H9 (cell line): Measurements from ENCODE around the gene WIZ. TPM values are rescaled to one million over a fixed set of nuclear protein-coding genes. Genes with fewer than 3 reads are reported as not detected.

Experiments used
- DNase-seq: peaks from one replicate; pipeline ENCODE4 v3.0.0-alpha.2; 2017
- H2AFZ ChIP-seq: one replicate; pipeline ENCODE4 v1.6.1; 2013; ENCODE audit warnings: mild to moderate bottlenecking, low read length, control low read depth, moderate library complexity
- H2AK5ac ChIP-seq: 2 replicates; pipeline ENCODE4 v1.6.1; 2013; ENCODE audit warnings: low read length, control low read depth, mixed read lengths; ENCODE audit not compliant: insufficient read length
- H2BK120ac ChIP-seq: one replicate; pipeline ENCODE4 v1.6.1; 2013; ENCODE audit warnings: low read depth, mild to moderate bottlenecking, low read length, control low read depth, inconsistent platforms; ENCODE audit not compliant: poor library complexity, severe bottlenecking
- H2BK12ac ChIP-seq: 2 replicates; pipeline ENCODE4 v1.6.1; 2013; ENCODE audit warnings: low read length, control low read depth, mixed read lengths, low read depth; ENCODE audit not compliant: insufficient read length
- H2BK15ac ChIP-seq: 2 replicates; pipeline ENCODE4 v1.6.1; 2013; ENCODE audit warnings: low read depth, low read length, control low read depth
- H2BK20ac ChIP-seq: one replicate; pipeline ENCODE4 v1.6.1; 2013; ENCODE audit warnings: low read depth, mild to moderate bottlenecking, low read length, control low read depth, inconsistent platforms; ENCODE audit not compliant: poor library complexity, severe bottlenecking
- H2BK5ac ChIP-seq: 2 replicates; pipeline ENCODE4 v1.6.1; 2013; ENCODE audit warnings: low read length, control low read depth, mixed read lengths; ENCODE audit not compliant: insufficient read length
- H3K14ac ChIP-seq: 2 replicates; pipeline ENCODE4 v1.6.1; 2013; ENCODE audit warnings: low read length, control low read depth; ENCODE audit not compliant: insufficient read depth
- H3K18ac ChIP-seq: 2 replicates; pipeline ENCODE4 v1.6.1; 2013; ENCODE audit warnings: low read depth, mild to moderate bottlenecking, mixed read lengths, low read length, control low read depth; ENCODE audit not compliant: insufficient read length
- H3K23ac ChIP-seq: 2 replicates; pipeline ENCODE4 v1.6.1; 2013; ENCODE audit warnings: low read length, control low read depth, mixed read lengths, low read depth; ENCODE audit not compliant: insufficient read length
- H3K23me2 ChIP-seq: 2 replicates; pipeline ENCODE4 v1.6.1; 2013; ENCODE audit warnings: low read depth, mild to moderate bottlenecking, mixed read lengths, low read length, control low read depth; ENCODE audit not compliant: insufficient read length, poor library complexity, severe bottlenecking
- H3K27ac ChIP-seq: 2 replicates; pipeline ENCODE4 v1.5.1; 2013; ENCODE audit warnings: low read length, control low read depth, mixed read lengths, low read depth; ENCODE audit not compliant: insufficient read length
- H3K27me3 ChIP-seq: 2 replicates; pipeline ENCODE4 v1.6.1; 2013; ENCODE audit warnings: low read length, control low read depth, inconsistent platforms; ENCODE audit not compliant: insufficient read depth
- H3K4ac ChIP-seq: 2 replicates; pipeline ENCODE4 v1.6.1; 2013; ENCODE audit warnings: low read depth, mild to moderate bottlenecking, control low read depth, inconsistent platforms, low read length, moderate library complexity
- H3K4me1 ChIP-seq: 2 replicates; pipeline ENCODE4 v1.6.1; 2013; ENCODE audit warnings: low read length, control low read depth, inconsistent platforms; ENCODE audit not compliant: insufficient read depth
- H3K4me2 ChIP-seq: 2 replicates; pipeline ENCODE4 v1.6.1; 2013; ENCODE audit warnings: low read length, control low read depth, mixed read lengths; ENCODE audit not compliant: insufficient read length, insufficient read depth
- H3K56ac ChIP-seq: 2 replicates; pipeline ENCODE4 v1.6.1; 2013; ENCODE audit warnings: low read depth, mild to moderate bottlenecking, mixed read lengths, low read length, control low read depth; ENCODE audit not compliant: insufficient read length
- H3K79me1 ChIP-seq: 2 replicates; pipeline ENCODE4 v1.6.1; 2013; ENCODE audit warnings: low read depth, mild to moderate bottlenecking, moderate library complexity, low read length, control low read depth, inconsistent platforms; ENCODE audit not compliant: insufficient read depth, poor library complexity, severe bottlenecking
- H3K79me2 ChIP-seq: 2 replicates; pipeline ENCODE4 v1.6.1; 2013; ENCODE audit warnings: low read length, control low read depth, inconsistent platforms; ENCODE audit not compliant: insufficient read depth
- H3K9ac ChIP-seq: 2 replicates; pipeline ENCODE4 v1.6.1; 2013; ENCODE audit warnings: low read length, control low read depth, mixed read lengths; ENCODE audit not compliant: insufficient read length; ENCODE audit errors: extremely low read depth
- H3K9me3 ChIP-seq: one replicate; pipeline ENCODE4 v1.6.1; 2013; ENCODE audit warnings: low read depth, low read length, inconsistent platforms; ENCODE audit not compliant: control insufficient read depth
- H3T11ph ChIP-seq: one replicate; pipeline ENCODE4 v1.6.1; 2013; ENCODE audit warnings: mild to moderate bottlenecking, low read length, control low read depth, inconsistent platforms
- H4K20me1 ChIP-seq: one replicate; pipeline ENCODE4 v1.6.1; 2013; ENCODE audit not compliant: control insufficient read depth, insufficient read length, insufficient read depth
- H4K5ac ChIP-seq: 2 replicates; pipeline ENCODE4 v1.6.1; 2013; ENCODE audit warnings: low read depth, mild to moderate bottlenecking, mixed read lengths, low read length, control low read depth; ENCODE audit not compliant: insufficient read length
- H4K8ac ChIP-seq: replicated peaks from 2 replicates; pipeline ENCODE4 v1.6.1; 2013; ENCODE audit warnings: low read length, control low read depth, mixed read lengths, low read depth; ENCODE audit not compliant: insufficient read length
- H4K91ac ChIP-seq: 2 replicates; pipeline ENCODE4 v1.6.1; 2013; ENCODE audit warnings: low read depth, mild to moderate bottlenecking, moderate library complexity, mixed read lengths, low read length, control low read depth; ENCODE audit not compliant: insufficient read length
- H3K27ac Mint-ChIP-seq, 3 experiments: 2 replicates in 2 of 3; 3 replicates in 1 of 3; pipeline ENCODE4 v1.8.0; 2020 to 2021; ENCODE audit warnings: mixed read lengths in 3 of 3, mild to moderate bottlenecking in 1 of 3, moderate library complexity in 1 of 3
- H3K27me3 Mint-ChIP-seq: 2 replicates; pipeline ENCODE4 v1.8.0; 2021; ENCODE audit warnings: low read depth, mild to moderate bottlenecking, moderate library complexity, mixed read lengths
- H3K36me3 Mint-ChIP-seq, 3 experiments: 2 replicates in 2 of 3; 3 replicates in 1 of 3; pipeline ENCODE4 v1.8.0; 2020 to 2021; ENCODE audit warnings: low read depth in 3 of 3, mixed read lengths in 3 of 3; ENCODE audit not compliant: insufficient read depth in 1 of 3
- H3K4me1 Mint-ChIP-seq, 2 experiments: 2 replicates each; pipeline ENCODE4 v1.8.0; 2020; ENCODE audit warnings: mixed read lengths in 2 of 2
- H3K4me3 Mint-ChIP-seq, 2 experiments: 2 replicates in 1 of 2; 3 replicates in 1 of 2; pipeline ENCODE4 v1.8.0; 2020 to 2021; ENCODE audit warnings: mild to moderate bottlenecking in 2 of 2, mixed read lengths in 2 of 2, moderate library complexity in 1 of 2
- H3K9me3 Mint-ChIP-seq, 2 experiments: 2 replicates in 1 of 2; 3 replicates in 1 of 2; pipeline ENCODE4 v1.8.0; 2020; ENCODE audit warnings: mild to moderate bottlenecking in 2 of 2, mixed read lengths in 2 of 2, moderate library complexity in 1 of 2
- WGBS: extraction: QIAGEN DNeasy Blood & Tissue Kit; methylation state at CpG from one replicate; pipeline ENCODE4 v1.1.7; 2013; ENCODE audit warnings: missing lambda C conversion rate, low lambda C conversion rate, mixed read lengths; ENCODE audit not compliant: insufficient read length; ENCODE audit errors: extremely low coverage; 5-methylcytosine and 5-hydroxymethylcytosine counted together
- total RNA-seq: library from RNA; stranded (reverse); gene quantifications from 2 replicates; pipeline ENCODE4 v1.2.1, GENCODE V29; 2021
- TF ChIP-seq, protein P1 (sequence below): fragments of 200-600 bp; sonication (generic); conservative IDR thresholded peaks from 3 replicates; pipeline ENCODE4 v1.8.0; 2021; ENCODE audit warnings: antibody characterized with exemption, mild to moderate bottlenecking

WIZ gene
- total RNA-seq, 1 experiment from 2014 or later, result 33.3 TPM

DNA sequence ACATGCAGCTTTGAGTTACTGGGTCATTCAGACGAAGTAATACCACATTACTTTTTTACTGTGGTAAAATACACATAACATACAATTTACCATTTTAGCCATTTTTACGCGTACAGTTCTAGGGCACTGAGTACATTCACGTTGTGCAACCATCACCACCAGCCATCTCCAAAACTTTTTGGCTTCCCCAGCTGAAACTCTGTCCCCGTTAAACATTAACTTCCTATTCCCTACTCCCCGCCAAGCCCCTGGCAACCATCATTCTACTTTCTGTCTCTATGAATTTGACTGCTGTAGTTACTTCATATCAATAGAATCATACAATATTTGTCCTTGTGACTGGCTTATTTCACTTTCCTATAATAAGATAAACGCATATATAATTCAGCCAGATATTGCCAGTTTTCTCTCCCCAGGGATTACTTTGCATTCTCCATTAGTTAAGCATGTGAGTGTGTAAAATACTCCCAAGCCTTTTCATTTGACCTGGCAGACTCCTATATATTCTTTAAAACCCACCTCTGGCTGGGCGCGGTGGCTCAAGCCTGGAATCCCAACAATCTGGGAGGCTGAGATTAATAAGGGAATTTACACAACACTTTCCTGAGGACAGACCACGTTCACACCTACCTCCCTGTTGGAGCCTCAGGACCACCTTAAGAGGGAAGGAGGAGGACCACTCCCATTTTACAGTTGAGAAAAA lies 48.6 kb upstream of the WIZ start:
- no peak overlapping the region for H4K5ac ChIP-seq
- Mint-ChIP-seq H3K4me1 (no peaks in the 10 kb centered on the region), H3K36me3 (peaks cover 0 to 31% (median 5%) of the 10 kb centered on the region in 3 experiments; a peak in 4 of 7 replicates), H3K9me3 (peaks cover 40 to 78% of the 10 kb centered on the region in 2 experiments), H3K4me3 (no peak overlapping the region), H3K27me3 (peaks cover 1% of the 10 kb centered on the region), H3K27ac (no peak overlapping the region)
- H4K91ac ChIP-seq, result no peak overlapping the region
- H3K4me1 ChIP-seq, result no peaks in the 10 kb centered on the region
- no peak overlapping the region for H3K4ac ChIP-seq
- H3K79me1 ChIP-seq, result no peaks in the 10 kb centered on the region
- H2BK120ac ChIP-seq, result no peak overlapping the region
- no peak overlapping the region for H3K4me2 ChIP-seq
- no peak overlapping the region for H2BK20ac ChIP-seq
- no peak overlapping the region for H2BK15ac ChIP-seq
- no peak overlapping the region for H3K18ac ChIP-seq
- no peaks in the 10 kb centered on the region for H3K79me2 ChIP-seq
- no peak overlapping the region for H3K14ac ChIP-seq
- peaks cover 48% of the 10 kb centered on the region for H3K9me3 ChIP-seq
- H3K23ac ChIP-seq, result no peak overlapping the region
- H3K27ac ChIP-seq, result no peak overlapping the region
- no peak overlapping the region for H2AFZ ChIP-seq
- DNase-seq, result no peak
- H3K9ac ChIP-seq, result no peak overlapping the region
- TF ChIP-seq, protein P1, sequence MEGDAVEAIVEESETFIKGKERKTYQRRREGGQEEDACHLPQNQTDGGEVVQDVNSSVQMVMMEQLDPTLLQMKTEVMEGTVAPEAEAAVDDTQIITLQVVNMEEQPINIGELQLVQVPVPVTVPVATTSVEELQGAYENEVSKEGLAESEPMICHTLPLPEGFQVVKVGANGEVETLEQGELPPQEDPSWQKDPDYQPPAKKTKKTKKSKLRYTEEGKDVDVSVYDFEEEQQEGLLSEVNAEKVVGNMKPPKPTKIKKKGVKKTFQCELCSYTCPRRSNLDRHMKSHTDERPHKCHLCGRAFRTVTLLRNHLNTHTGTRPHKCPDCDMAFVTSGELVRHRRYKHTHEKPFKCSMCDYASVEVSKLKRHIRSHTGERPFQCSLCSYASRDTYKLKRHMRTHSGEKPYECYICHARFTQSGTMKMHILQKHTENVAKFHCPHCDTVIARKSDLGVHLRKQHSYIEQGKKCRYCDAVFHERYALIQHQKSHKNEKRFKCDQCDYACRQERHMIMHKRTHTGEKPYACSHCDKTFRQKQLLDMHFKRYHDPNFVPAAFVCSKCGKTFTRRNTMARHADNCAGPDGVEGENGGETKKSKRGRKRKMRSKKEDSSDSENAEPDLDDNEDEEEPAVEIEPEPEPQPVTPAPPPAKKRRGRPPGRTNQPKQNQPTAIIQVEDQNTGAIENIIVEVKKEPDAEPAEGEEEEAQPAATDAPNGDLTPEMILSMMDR, result no peak
- no peak overlapping the region for H2BK5ac ChIP-seq
- H2AK5ac ChIP-seq, result no peak overlapping the region
- H4K20me1 ChIP-seq, result no peaks in the 10 kb centered on the region
- no peak overlapping the region for H2BK12ac ChIP-seq
- H3K56ac ChIP-seq, result no peak overlapping the region
- no peak overlapping the region for H4K8ac ChIP-seq
- no peak overlapping the region for H3T11ph ChIP-seq
- no peaks in the 10 kb centered on the region for H3K27me3 ChIP-seq
- no peaks in the 10 kb centered on the region for H3K23me2 ChIP-seq
- WGBS, result no CpG with 5 or more reads among the region's 10 CpGs
